GM21423 (cell line): ENCODE results near the gene CEACAM20.
"Not testable (repeated sequence)": the region's sequence is repeated elsewhere in the genome, so short reads cannot be mapped to it uniquely, and the experiment has no call there.

Experiments
- ATAC-seq: cut with Tn5 transposase; IDR thresholded peaks from one replicate; pipeline ENCODE4 v1.9.1; 2021; ENCODE audit warnings: mild to moderate bottlenecking, moderate library complexity; ENCODE audit not compliant: unreplicated experiment

Gene CEACAM20

DNA sequence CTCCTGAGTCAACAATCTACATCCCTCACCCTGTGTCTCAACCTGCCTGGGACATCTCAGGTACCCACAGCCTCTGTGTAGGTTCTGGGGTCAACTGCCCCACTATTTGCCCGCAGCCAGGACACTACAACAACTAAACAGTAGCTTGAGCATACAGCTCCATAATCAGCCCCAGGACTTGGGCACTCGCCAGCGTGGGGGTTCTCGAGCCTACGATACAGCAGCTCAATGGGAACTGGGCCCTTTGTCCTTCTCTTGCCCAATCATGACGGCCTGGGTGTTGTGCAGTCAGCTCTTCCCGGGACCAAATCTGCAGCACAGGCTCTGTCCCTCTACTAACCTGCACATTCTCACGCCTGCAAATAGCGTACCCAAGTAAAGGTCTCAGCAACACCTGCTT lies 30.5 kb downstream of the CEACAM20 start:
- ATAC-seq = no peak

DNA sequence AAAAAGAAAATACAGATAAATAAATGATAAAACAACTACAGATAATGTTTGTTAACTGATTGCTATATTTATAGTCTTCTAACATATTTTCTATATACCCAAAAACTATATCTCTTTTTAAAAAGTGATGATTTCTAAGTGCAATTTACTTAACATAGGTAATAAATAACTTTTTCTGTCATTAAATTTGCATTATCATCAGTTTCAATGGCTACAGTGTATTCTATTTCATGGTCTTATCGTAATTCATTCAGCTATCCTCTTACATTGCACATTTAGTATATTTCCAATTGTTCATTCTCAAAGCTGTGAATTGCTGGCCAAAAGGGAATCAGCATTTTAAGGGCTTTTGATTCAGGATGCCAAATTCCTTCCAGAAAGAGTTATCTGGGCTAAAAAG lies 32.8 kb downstream of the CEACAM20 start:
- ATAC-seq = no peak

- no peak for ATAC-seq
Measured at GRCh38 chr19:44476559-44477408, 52.7 kb downstream of the CEACAM20 start.

GRCh38 chr19:44468730-44469129 lies 60.7 kb downstream of the CEACAM20 start:
- ATAC-seq = not testable (repeated sequence)

GRCh38 chr19:44462600-44463286 lies 66.7 kb downstream of the CEACAM20 start:
- not testable (repeated sequence) for ATAC-seq
